AG04450 (cell line): ENCODE measurements around the gene FCHO1. TPM values are rescaled to one million over a fixed set of nuclear protein-coding genes. Genes with fewer than 3 reads are reported as not detected.

Source experiments
- CTCF ChIA-PET: fragments of 300-600, 350-600 bp; formaldehyde crosslinking; extraction: SDS; loops from one replicate; lab custom pipeline; 2022; ENCODE audit warnings: antibody characterized with exemption, inconsistent platforms; lab: Charles Lee
- POLR2A ChIA-PET: fragments of 350-600 bp; formaldehyde crosslinking; extraction: SDS; loops from one replicate; lab custom pipeline; 2021; ENCODE audit warnings: antibody characterized with exemption, inconsistent platforms; lab: Yijun Ruan, JAX
- DNase-seq: peaks from one replicate; pipeline ENCODE4 v3.0.0-alpha.2; 2011; ENCODE audit warnings: low read depth, low spot score
- H3K27ac ChIP-seq: one replicate; pipeline ENCODE4 v1.5.1; 2012; ENCODE audit warnings: low read depth, low read length, control low read depth
- H3K27me3 ChIP-seq: one replicate; pipeline ENCODE4 v1.6.0; 2012; ENCODE audit warnings: low read length; ENCODE audit not compliant: control insufficient read depth, insufficient read depth
- H3K4me3 ChIP-seq: 2 replicates; pipeline ENCODE4 v1.5.1; 2011; ENCODE audit warnings: mild to moderate bottlenecking, low read depth, low read length, control low read depth
- H3K9me3 ChIP-seq: 2 replicates; pipeline ENCODE4 v1.5.1; 2012; ENCODE audit warnings: low read length; ENCODE audit not compliant: control insufficient read depth, insufficient read depth
- CTCF ChIP-seq: IDR thresholded peaks from 2 replicates; pipeline ENCODE4 v1.5.1; 2011; ENCODE audit warnings: low read depth, low read length, control low read depth, inconsistent platforms
- polyA plus RNA-seq: library from polyadenylated mRNA; depleted of rRNA; stranded (reverse); fragments of >200 nt; gene quantifications from 2 replicates; pipeline ENCODE4 v1.2.3, GENCODE V29; 2011

The FCHO1 gene
- polyA plus RNA-seq, 1 experiment, result 0.15 TPM

GRCh38 chr19:17749912-17750317 is 1.4 kb upstream of the FCHO1 start:
- H3K27ac ChIP-seq, result no peak overlapping the region
- CTCF ChIA-PET, result no interaction called here

GRCh38 chr19:17751912-17752273 is 616 bp downstream of the FCHO1 start:
- Histone ChIP-seq H3K4me3 (no peak overlapping the region), H3K27me3 (peaks cover 3% of the 10 kb centered on the region), H3K27ac (no peak overlapping the region), H3K9me3 (no peaks in the 10 kb centered on the region)
- no peak for TF ChIP-seq CTCF
- ChIA-PET POLR2A (no interaction called here), CTCF (interaction anchor here (0.5 to 0.6 kb wide), 2 partner anchors 192 to 493 kb away, joined by 3 read pairs; no protein-coding TSS in a partner anchor)
- DNase-seq, result no peak

More at GRCh38 chr19:17749912-17750317, 1.4 kb upstream of the FCHO1 start:
- Histone ChIP-seq H3K4me3 (no peak overlapping the region), H3K27me3 (no peaks in the 10 kb centered on the region), H3K9me3 (no peaks in the 10 kb centered on the region)
- POLR2A ChIA-PET, result no interaction called here
- no peak for DNase-seq
- TF ChIP-seq CTCF, result no peak

- ChIA-PET CTCF (interaction anchor here (1.0 to 1.7 kb wide), 2 partner anchors 13 kb away, joined by 7 to 9 read pairs; no protein-coding TSS in a partner anchor), POLR2A (interaction anchor here (0.6 to 0.7 kb wide), 3 partner anchors 12 to 37 kb away, joined by 4 to 12 read pairs (median 9); no protein-coding TSS in a partner anchor)
- Histone ChIP-seq H3K27me3 (peaks cover 3% of the 10 kb centered on the region), H3K27ac (no peak overlapping the region), H3K4me3 (no peak overlapping the region), H3K9me3 (no peaks in the 10 kb centered on the region)
- TF ChIP-seq CTCF, result no peak
- DNase-seq, result no peak
These were observed 1.8 kb downstream of the FCHO1 start for GRCh38 chr19:17752865-17753639.

GRCh38 chr19:17753976-17754375 is 2.7 kb downstream of the FCHO1 start:
- Histone ChIP-seq H3K27me3 (peaks cover 3% of the 10 kb centered on the region), H3K9me3 (no peaks in the 10 kb centered on the region), H3K4me3 (no peak overlapping the region), H3K27ac (no peak overlapping the region)
- POLR2A ChIA-PET, result no interaction called here
- TF ChIP-seq CTCF, result no peak
- CTCF ChIA-PET, result interaction anchor here (1.7 kb wide), 1 partner anchor 12 kb away, joined by 9 read pairs; no protein-coding TSS in a partner anchor
- no peak for DNase-seq
